ENCODE results near the gene WWOX. TPM values are rescaled to one million over a fixed set of nuclear protein-coding genes. Genes with fewer than 3 reads are reported as not detected.

WWOX gene
- total and polyA plus RNA-seq, 2 of the 8 experiments (the other 6 are each of a cell fraction or from before 2014, with no cell fraction given), result 5.4 to 16.7 TPM

DNA sequence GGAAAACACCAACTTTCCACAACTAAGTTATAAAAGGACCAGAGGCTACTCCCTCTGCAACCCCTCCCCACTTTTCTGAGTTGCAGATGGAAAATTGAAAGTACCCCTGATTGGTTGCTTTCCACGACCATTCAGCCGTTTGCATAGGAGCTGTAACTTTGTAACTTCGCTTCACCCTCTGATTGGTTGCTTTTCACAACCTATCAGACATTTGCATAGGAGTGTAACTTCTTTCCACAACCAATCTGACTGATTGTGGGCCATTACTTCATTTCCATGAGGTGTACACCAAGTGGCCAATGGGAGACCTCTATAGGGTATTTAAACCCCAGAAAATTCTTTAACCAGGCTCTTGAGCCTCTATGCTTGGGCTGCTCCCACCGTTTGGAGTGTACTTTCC is 644.1 kb downstream of the WWOX start (continued):
- TF ChIP-seq SUZ12 (IDR thresholded peaks at IDR 0.05; ENCODE audit: low read length) (no peak), CTBP2 (IDR thresholded peaks at IDR 0.05; ENCODE audit: borderline replicate concordance, insufficient read depth, insufficient read length, low read length) (no peak), SP4 (IDR thresholded peaks at IDR 0.05; ENCODE audit: low read length) (no peak)
- TF ChIP-seq, protein P1, sequence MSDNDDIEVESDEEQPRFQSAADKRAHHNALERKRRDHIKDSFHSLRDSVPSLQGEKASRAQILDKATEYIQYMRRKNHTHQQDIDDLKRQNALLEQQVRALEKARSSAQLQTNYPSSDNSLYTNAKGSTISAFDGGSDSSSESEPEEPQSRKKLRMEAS (IDR thresholded peaks at IDR 0.05), result no peak

Data from H1 (cell line).